Breast epithelium (tissue), 4 donors: ENCODE measurements around the gene ISG15. TPM values are rescaled to one million over a fixed set of nuclear protein-coding genes. Genes with fewer than 3 reads are reported as not detected.

Experiments used
- DNase-seq, 2 donors: peaks; one replicate each; pipeline ENCODE4 v3.0.0-alpha.2; 2019; ENCODE audit warnings: low spot score in 2 of 2
- H3K27ac ChIP-seq, 2 donors: fragments of 200-600 bp; sonication (generic) in 1 of 2; one replicate each; pipeline ENCODE4 v1.5.1; 2016 to 2019; ENCODE audit warnings: mild to moderate bottlenecking in 1 of 2
- H3K27me3 ChIP-seq, 2 donors: fragments of 200-600 bp; sonication (generic) in 1 of 2; one replicate each; pipeline versions ENCODE4 v1.5.1 to v1.6.0; 2017 to 2019; ENCODE audit warnings: control low read depth in 1 of 2, mild to moderate bottlenecking in 1 of 2
- H3K36me3 ChIP-seq: fragments of 200-600 bp; one replicate; pipeline ENCODE4 v1.5.1; 2019
- H3K4me1 ChIP-seq, 2 donors: fragments of 200-600 bp; sonication (generic); one replicate each; pipeline ENCODE4 v1.5.1; 2016 to 2019; ENCODE audit warnings: control low read depth in 1 of 2
- H3K4me3 ChIP-seq, 3 donors: fragments of 200-600 bp; sonication (generic); 1 replicate in 2 of 3; 2 replicates in 1 of 3; pipeline ENCODE4 v1.5.1; 2016 to 2019; ENCODE audit warnings: mild to moderate bottlenecking in 3 of 3, moderate library complexity in 2 of 3
- H3K9me3 ChIP-seq, 2 donors: fragments of 200-600 bp; sonication (generic) in 1 of 2; one replicate each; pipeline ENCODE4 v1.5.1; 2016 to 2019; ENCODE audit warnings: control low read depth in 1 of 2
- POLR2A ChIP-seq: fragments of 450-650 bp; IDR thresholded peaks from one replicate; pipeline ENCODE4 v1.6.1; 2016; ENCODE audit warnings: antibody characterized with exemption, mild to moderate bottlenecking, moderate library complexity
- POLR2AphosphoS5 ChIP-seq, 3 donors: sonication (generic); formaldehyde crosslinking; IDR thresholded peaks; one replicate each; pipeline ENCODE4 v1.6.1; 2017; ENCODE audit warnings: antibody characterized with exemption in 3 of 3
- intact Hi-C: fragments of 100-400 bp; cut with DNase I; formaldehyde crosslinking; loops from one replicate; pipeline ENCODE4 v1.15.1; 2023; ENCODE audit warnings: low total_unique reads
- total RNA-seq, 3 donors: library from RNA; depleted of rRNA; stranded (reverse); fragments of >200 nt; gene quantifications; one replicate each; pipeline ENCODE4 v1.1.0, GENCODE V29; 2016
- TF ChIP-seq, protein P1 (sequence below), 3 donors: fragments of 450-650 bp; IDR thresholded peaks; one replicate each; pipeline ENCODE4 v1.5.1; 2016 to 2017; ENCODE audit warnings: antibody characterized with exemption in 3 of 3, mild to moderate bottlenecking in 3 of 3, moderate library complexity in 3 of 3

The ISG15 gene
- total RNA-seq, 3 donors from 2014 or later = 15.5 to 31.5 (median 18.0) TPM

DNA sequence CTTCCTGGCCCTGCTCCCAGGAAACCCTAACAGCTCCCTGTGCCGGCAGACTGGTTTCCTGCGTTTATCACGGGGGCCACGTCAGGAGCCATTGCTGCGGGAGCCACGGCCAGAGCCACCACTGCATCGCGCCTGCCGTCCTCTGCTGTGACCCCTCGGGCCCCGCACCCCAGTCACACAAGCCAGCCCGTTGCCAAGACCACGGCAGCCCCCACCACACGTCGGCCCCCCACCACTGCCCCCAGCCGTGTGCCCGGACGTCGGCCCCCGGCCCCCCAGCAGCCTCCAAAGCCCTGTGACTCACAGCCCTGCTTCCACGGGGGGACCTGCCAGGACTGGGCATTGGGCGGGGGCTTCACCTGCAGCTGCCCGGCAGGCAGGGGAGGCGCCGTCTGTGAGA lies 34.7 kb downstream of the ISG15 start:
- TF ChIP-seq, protein P1, sequence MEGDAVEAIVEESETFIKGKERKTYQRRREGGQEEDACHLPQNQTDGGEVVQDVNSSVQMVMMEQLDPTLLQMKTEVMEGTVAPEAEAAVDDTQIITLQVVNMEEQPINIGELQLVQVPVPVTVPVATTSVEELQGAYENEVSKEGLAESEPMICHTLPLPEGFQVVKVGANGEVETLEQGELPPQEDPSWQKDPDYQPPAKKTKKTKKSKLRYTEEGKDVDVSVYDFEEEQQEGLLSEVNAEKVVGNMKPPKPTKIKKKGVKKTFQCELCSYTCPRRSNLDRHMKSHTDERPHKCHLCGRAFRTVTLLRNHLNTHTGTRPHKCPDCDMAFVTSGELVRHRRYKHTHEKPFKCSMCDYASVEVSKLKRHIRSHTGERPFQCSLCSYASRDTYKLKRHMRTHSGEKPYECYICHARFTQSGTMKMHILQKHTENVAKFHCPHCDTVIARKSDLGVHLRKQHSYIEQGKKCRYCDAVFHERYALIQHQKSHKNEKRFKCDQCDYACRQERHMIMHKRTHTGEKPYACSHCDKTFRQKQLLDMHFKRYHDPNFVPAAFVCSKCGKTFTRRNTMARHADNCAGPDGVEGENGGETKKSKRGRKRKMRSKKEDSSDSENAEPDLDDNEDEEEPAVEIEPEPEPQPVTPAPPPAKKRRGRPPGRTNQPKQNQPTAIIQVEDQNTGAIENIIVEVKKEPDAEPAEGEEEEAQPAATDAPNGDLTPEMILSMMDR (IDR thresholded peaks at IDR 0.05) = no peak
- TF ChIP-seq POLR2AphosphoS5 (IDR thresholded peaks at IDR 0.05) = no peak
- no peak for TF ChIP-seq POLR2A
- Histone ChIP-seq H3K36me3 (no peaks in the 10 kb centered on the region), H3K4me1 (no peaks in the 10 kb centered on the region), H3K9me3 (no peaks in the 10 kb centered on the region), H3K27me3 (no peaks in the 10 kb centered on the region), H3K27ac (no peak overlapping the region), H3K4me3 (no peak overlapping the region)
- no peak for DNase-seq
- intact Hi-C loops = no loop called here

DNA sequence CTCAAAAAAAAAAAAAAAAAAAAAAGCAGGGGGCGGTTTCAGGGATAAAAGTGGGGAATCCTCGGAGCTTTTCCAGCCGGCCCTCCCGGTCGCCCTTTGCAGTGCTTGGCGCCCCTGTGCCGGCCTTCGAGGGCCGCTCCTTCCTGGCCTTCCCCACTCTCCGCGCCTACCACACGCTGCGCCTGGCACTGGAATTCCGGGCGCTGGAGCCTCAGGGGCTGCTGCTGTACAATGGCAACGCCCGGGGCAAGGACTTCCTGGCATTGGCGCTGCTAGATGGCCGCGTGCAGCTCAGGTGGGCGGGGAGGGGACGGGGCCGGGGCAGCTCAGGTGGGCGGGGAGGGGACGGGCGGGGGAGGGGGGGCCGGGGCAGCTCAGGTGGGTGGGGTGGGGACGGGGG lies 35.5 kb downstream of the ISG15 start:
- intact Hi-C loops = no loop called here
- H3K4me1 ChIP-seq = no peaks in the 10 kb centered on the region
- no peak for DNase-seq
- no peak overlapping the region for H3K27ac ChIP-seq
- no peaks in the 10 kb centered on the region for H3K36me3 ChIP-seq
- H3K9me3 ChIP-seq = no peaks in the 10 kb centered on the region
- H3K27me3 ChIP-seq = no peaks in the 10 kb centered on the region
- no peak overlapping the region for H3K4me3 ChIP-seq
- TF ChIP-seq POLR2AphosphoS5 (IDR thresholded peaks at IDR 0.05) (no peak), POLR2A (no peak)
- TF ChIP-seq, protein P1 (IDR thresholded peaks at IDR 0.05) = no peak

DNA sequence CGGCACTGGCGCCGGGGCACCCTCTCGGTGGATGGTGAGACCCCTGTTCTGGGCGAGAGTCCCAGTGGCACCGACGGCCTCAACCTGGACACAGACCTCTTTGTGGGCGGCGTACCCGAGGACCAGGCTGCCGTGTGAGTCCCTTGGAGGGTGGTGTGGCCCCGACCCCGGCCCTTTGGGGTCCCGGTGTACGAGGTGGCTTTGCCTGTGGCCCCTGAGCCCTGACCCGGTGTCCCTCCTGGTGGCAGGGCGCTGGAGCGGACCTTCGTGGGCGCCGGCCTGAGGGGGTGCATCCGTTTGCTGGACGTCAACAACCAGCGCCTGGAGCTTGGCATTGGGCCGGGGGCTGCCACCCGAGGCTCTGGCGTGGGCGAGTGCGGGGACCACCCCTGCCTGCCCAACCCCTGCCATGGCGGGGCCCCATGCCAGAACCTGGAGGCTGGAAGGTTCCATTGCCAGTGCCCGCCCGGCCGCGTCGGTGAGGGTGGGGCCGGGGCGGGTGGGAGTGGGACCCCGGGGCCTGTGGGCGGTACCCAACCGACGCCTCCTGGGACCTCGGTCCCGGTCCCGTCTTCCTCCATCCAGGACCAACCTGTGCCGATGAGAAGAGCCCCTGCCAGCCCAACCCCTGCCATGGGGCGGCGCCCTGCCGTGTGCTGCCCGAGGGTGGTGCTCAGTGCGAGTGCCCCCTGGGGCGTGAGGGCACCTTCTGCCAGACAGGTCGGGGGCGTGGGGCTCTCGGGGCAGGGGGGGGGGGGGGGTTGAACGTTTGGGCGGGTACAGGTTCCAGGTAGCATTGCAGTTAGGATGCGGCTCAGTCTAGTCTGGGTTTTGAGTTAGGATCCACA lies 36.2 kb downstream of the ISG15 start:
- no peaks in the 10 kb centered on the region for H3K36me3 ChIP-seq
- intact Hi-C loops = no loop called here

GRCh38 chr1:1050577-1051052 lies 37.3 kb downstream of the ISG15 start:
- no peaks in the 10 kb centered on the region for H3K36me3 ChIP-seq
- no peak for TF ChIP-seq POLR2A
- no peak for TF ChIP-seq POLR2AphosphoS5 (IDR thresholded peaks at IDR 0.05)
- TF ChIP-seq, protein P1 (IDR thresholded peaks at IDR 0.05) = no peak
- intact Hi-C loops = no loop called here
- DNase-seq = no peak
- H3K27ac ChIP-seq = no peak overlapping the region
- H3K4me3 ChIP-seq = no peak overlapping the region
- H3K9me3 ChIP-seq = no peaks in the 10 kb centered on the region
- H3K27me3 ChIP-seq = no peaks in the 10 kb centered on the region
- no peaks in the 10 kb centered on the region for H3K4me1 ChIP-seq

More for the DNA sequence above, 36.2 kb downstream of the ISG15 start:
- no peaks in the 10 kb centered on the region for H3K4me1 ChIP-seq
- no peaks in the 10 kb centered on the region for H3K27me3 ChIP-seq
- H3K9me3 ChIP-seq = no peaks in the 10 kb centered on the region
- DNase-seq = no peak
- no peak for TF ChIP-seq POLR2AphosphoS5 (IDR thresholded peaks at IDR 0.05)
- TF ChIP-seq, protein P1 (IDR thresholded peaks at IDR 0.05) = no peak
- no peak for TF ChIP-seq POLR2A
- H3K27ac ChIP-seq = no peak overlapping the region
- H3K4me3 ChIP-seq = no peak overlapping the region

- no peaks in the 10 kb centered on the region for H3K9me3 ChIP-seq
- no peak for TF ChIP-seq POLR2AphosphoS5 (IDR thresholded peaks at IDR 0.05)
- TF ChIP-seq, protein P1 (IDR thresholded peaks at IDR 0.05) = no peak
- TF ChIP-seq POLR2A = no peak
- H3K4me1 ChIP-seq = no peaks in the 10 kb centered on the region
- no peaks in the 10 kb centered on the region for H3K36me3 ChIP-seq
- no peak for DNase-seq
- no peak overlapping the region for H3K4me3 ChIP-seq
- H3K27ac ChIP-seq = no peak overlapping the region
- no peaks in the 10 kb centered on the region for H3K27me3 ChIP-seq
- intact Hi-C loops = no loop called here
These were observed 38.0 kb downstream of the ISG15 start for GRCh38 chr1:1051127-1051810.
